GM18861 (cell line): ENCODE results near the gene ANKFN1.

ENCODE experiments used
- ATAC-seq: cut with Tn5 transposase; IDR thresholded peaks from one replicate; pipeline ENCODE4 v1.9.1; 2021; ENCODE audit not compliant: unreplicated experiment

The ANKFN1 gene

GRCh38 chr17:56486732-56487131 lies 333.5 kb downstream of the ANKFN1 start:
- no peak for ATAC-seq

- no peak for ATAC-seq
These were observed 335.5 kb downstream of the ANKFN1 start for GRCh38 chr17:56488800-56489199.

- ATAC-seq = no peak
These were observed 336.7 kb downstream of the ANKFN1 start for GRCh38 chr17:56489980-56490379.

- ATAC-seq = no peak
These were observed 342.3 kb downstream of the ANKFN1 start for GRCh38 chr17:56495556-56495955.

GRCh38 chr17:56497132-56497531 lies 343.9 kb downstream of the ANKFN1 start:
- no peak for ATAC-seq

GRCh38 chr17:56499799-56500388 lies 346.6 kb downstream of the ANKFN1 start:
- ATAC-seq = no peak

- ATAC-seq = no peak
These were observed 348.9 kb downstream of the ANKFN1 start for GRCh38 chr17:56502120-56502654.

GRCh38 chr17:56505154-56505756 lies 352.0 kb downstream of the ANKFN1 start:
- no peak for ATAC-seq

GRCh38 chr17:56506349-56506748 lies 353.1 kb downstream of the ANKFN1 start:
- ATAC-seq = no peak

- no peak for ATAC-seq
These were observed 357.5 kb downstream of the ANKFN1 start for GRCh38 chr17:56510554-56511342.

- no peak for ATAC-seq
These were observed 361.0 kb downstream of the ANKFN1 start for GRCh38 chr17:56514264-56514663.

- no peak for ATAC-seq
These were observed 361.6 kb downstream of the ANKFN1 start for GRCh38 chr17:56514899-56515298.

GRCh38 chr17:56521414-56522141 lies 368.3 kb downstream of the ANKFN1 start:
- no peak for ATAC-seq

- ATAC-seq = no peak
These were observed 369.8 kb downstream of the ANKFN1 start for GRCh38 chr17:56523042-56523441.

- no peak for ATAC-seq
These were observed 375.4 kb downstream of the ANKFN1 start for GRCh38 chr17:56528696-56529095.

GRCh38 chr17:56532926-56533325 lies 379.7 kb downstream of the ANKFN1 start:
- ATAC-seq = no peak

GRCh38 chr17:56536766-56537165 lies 383.5 kb downstream of the ANKFN1 start:
- no peak for ATAC-seq

- no peak for ATAC-seq
These were observed 387.6 kb downstream of the ANKFN1 start for GRCh38 chr17:56540836-56541235.

- no peak for ATAC-seq
These were observed 390.0 kb downstream of the ANKFN1 start for GRCh38 chr17:56543280-56543679.

- ATAC-seq = no peak
These were observed 391.8 kb downstream of the ANKFN1 start for GRCh38 chr17:56545106-56545505.

GRCh38 chr17:56545930-56546329 lies 392.7 kb downstream of the ANKFN1 start:
- no peak for ATAC-seq
